Stomach (tissue), 4 donors: ENCODE results near the gene ACTN4.

Experiments
- CTCF ChIP-seq, 7 experiments: fragments of 450-650 bp in 4 of 7; fragments of 200-600 bp in 3 of 7; sonication (generic) in 3 of 7; IDR thresholded peaks; one replicate each; pipeline ENCODE4 v1.5.1; 2016 to 2019; ENCODE audit warnings: antibody characterized with exemption in 7 of 7, control low read depth in 2 of 7, mild to moderate bottlenecking in 1 of 7
- EP300 ChIP-seq: sonication (generic); formaldehyde crosslinking; IDR thresholded peaks from one replicate; pipeline ENCODE4 v1.6.1; 2017; ENCODE audit warnings: antibody characterized with exemption
- POLR2A ChIP-seq, 4 donors: fragments of 450-650 bp; IDR thresholded peaks; one replicate each; pipeline ENCODE4 v1.6.1; 2016; ENCODE audit warnings: antibody characterized with exemption in 4 of 4, control low read depth in 2 of 4, mild to moderate bottlenecking in 1 of 4, moderate library complexity in 1 of 4
- POLR2AphosphoS5 ChIP-seq, 3 donors: sonication (generic); formaldehyde crosslinking; IDR thresholded peaks; one replicate each; pipeline ENCODE4 v1.6.1; 2016; ENCODE audit warnings: antibody characterized with exemption in 3 of 3

GRCh38 chr19:38714354-38714778, 66.9 kb downstream of the ACTN4 start:
- TF ChIP-seq POLR2A (IDR thresholded peaks at IDR 0.05) = no peak
- TF ChIP-seq CTCF (IDR thresholded peaks at IDR 0.05) = no peak
- TF ChIP-seq POLR2AphosphoS5 (IDR thresholded peaks at IDR 0.05) = peak in 2 of 3 donors; percentile 37 to 82
- TF ChIP-seq EP300 = no peak
